Glutamatergic neuron (in vitro differentiated cells): Measurements from ENCODE around the gene PARVB. TPM values are rescaled to one million over a fixed set of nuclear protein-coding genes. Genes with fewer than 3 reads are reported as not detected.

Source experiments
- DNase-seq: peaks from one replicate; pipeline ENCODE4 v3.0.0; 2022
- H3K27ac Mint-ChIP-seq: one replicate; pipeline ENCODE4 v1.8.0; 2020; ENCODE audit warnings: mild to moderate bottlenecking, mixed read lengths, inconsistent platforms; ENCODE audit not compliant: unreplicated experiment
- H3K27me3 Mint-ChIP-seq: one replicate; pipeline ENCODE4 v1.8.0; 2020; ENCODE audit warnings: mild to moderate bottlenecking, moderate library complexity, mixed read lengths, inconsistent platforms; ENCODE audit not compliant: unreplicated experiment
- H3K36me3 Mint-ChIP-seq: one replicate; pipeline ENCODE4 v1.8.0; 2020; ENCODE audit warnings: mild to moderate bottlenecking, mixed read lengths, inconsistent platforms; ENCODE audit not compliant: unreplicated experiment
- H3K4me1 Mint-ChIP-seq: one replicate; pipeline ENCODE4 v1.8.0; 2020; ENCODE audit warnings: mild to moderate bottlenecking, low read depth, mixed read lengths, inconsistent platforms; ENCODE audit not compliant: unreplicated experiment
- H3K4me3 Mint-ChIP-seq: one replicate; pipeline ENCODE4 v1.8.0; 2020; ENCODE audit warnings: mild to moderate bottlenecking, mixed read lengths, inconsistent platforms; ENCODE audit not compliant: unreplicated experiment
- H3K9me3 Mint-ChIP-seq: one replicate; pipeline ENCODE4 v1.8.0; 2020; ENCODE audit warnings: mild to moderate bottlenecking, moderate library complexity, mixed read lengths, inconsistent platforms; ENCODE audit not compliant: unreplicated experiment
- CTCF ChIP-seq: fragments of 200-600 bp; sonication (generic); IDR thresholded peaks from one replicate; pipeline ENCODE4 v1.5.0; 2021; ENCODE audit not compliant: partially characterized antibody, unreplicated experiment
- total RNA-seq: library from RNA; stranded (reverse); fragmentation: NEBNext Ultra II Directional; extraction: Animal tissue kit (Norgen Biotek cat#: 25700); gene quantifications from one replicate; pipeline ENCODE4 v1.2.1, GENCODE V29; 2021; ENCODE audit not compliant: unreplicated experiment

PARVB gene
- total RNA-seq, 1 donor from 2014 or later, result 7.7 TPM

GRCh38 chr22:44098021-44098739 lies 74.1 kb downstream of the PARVB start:
- peaks cover 2% of the 10 kb centered on the region for H3K4me1 Mint-ChIP-seq
- H3K27ac Mint-ChIP-seq, result no peak overlapping the region
- no peak for DNase-seq
- H3K36me3 Mint-ChIP-seq, result no peaks in the 10 kb centered on the region
- H3K4me3 Mint-ChIP-seq, result no peak overlapping the region
- H3K27me3 Mint-ChIP-seq, result no peaks in the 10 kb centered on the region
- no peaks in the 10 kb centered on the region for H3K9me3 Mint-ChIP-seq
- TF ChIP-seq CTCF, result no peak

GRCh38 chr22:44098966-44099530 lies 74.9 kb downstream of the PARVB start:
- TF ChIP-seq CTCF, result no peak
- no peak overlapping the region for H3K27ac Mint-ChIP-seq
- H3K36me3 Mint-ChIP-seq, result no peaks in the 10 kb centered on the region
- no peaks in the 10 kb centered on the region for H3K9me3 Mint-ChIP-seq
- H3K4me1 Mint-ChIP-seq, result no peaks in the 10 kb centered on the region
- no peak overlapping the region for H3K4me3 Mint-ChIP-seq
- no peak for DNase-seq
- H3K27me3 Mint-ChIP-seq, result no peaks in the 10 kb centered on the region

- peaks cover 1% of the 10 kb centered on the region for H3K9me3 Mint-ChIP-seq
- H3K27ac Mint-ChIP-seq, result no peak overlapping the region
- H3K36me3 Mint-ChIP-seq, result no peaks in the 10 kb centered on the region
- no peaks in the 10 kb centered on the region for H3K4me1 Mint-ChIP-seq
- no peak for TF ChIP-seq CTCF
- H3K27me3 Mint-ChIP-seq, result no peaks in the 10 kb centered on the region
- no peak for DNase-seq
- H3K4me3 Mint-ChIP-seq, result no peak overlapping the region
These were observed 75.6 kb downstream of the PARVB start for GRCh38 chr22:44099696-44100095.

- H3K4me3 Mint-ChIP-seq, result no peak overlapping the region
- peaks cover 1% of the 10 kb centered on the region for H3K9me3 Mint-ChIP-seq
- no peaks in the 10 kb centered on the region for H3K36me3 Mint-ChIP-seq
- no peak overlapping the region for H3K27ac Mint-ChIP-seq
- no peak for TF ChIP-seq CTCF
- DNase-seq, result no peak
- H3K4me1 Mint-ChIP-seq, result no peaks in the 10 kb centered on the region
- H3K27me3 Mint-ChIP-seq, result no peaks in the 10 kb centered on the region
These were observed 76.3 kb downstream of the PARVB start for GRCh38 chr22:44100411-44100810.

GRCh38 chr22:44102121-44102520 lies 78.0 kb downstream of the PARVB start:
- no peak overlapping the region for H3K27ac Mint-ChIP-seq
- H3K9me3 Mint-ChIP-seq, result peaks cover 1% of the 10 kb centered on the region
- DNase-seq, result no peak
- peaks cover under 1% of the 10 kb centered on the region for H3K4me1 Mint-ChIP-seq
- no peaks in the 10 kb centered on the region for H3K27me3 Mint-ChIP-seq
- H3K4me3 Mint-ChIP-seq, result no peak overlapping the region
- TF ChIP-seq CTCF, result no peak
- H3K36me3 Mint-ChIP-seq, result no peaks in the 10 kb centered on the region
